NCI-H128 (cell line): Measurements from ENCODE around the gene NENF.
A peak's percentile ranks its signal among the peaks of the same experiment; 100 is the strongest.

Experiments used
- DNase-seq: peaks from one replicate; lab custom pipeline; 2025; ENCODE audit not compliant: unreplicated experiment; lab: John Stamatoyannopoulos, UW

The NENF gene

GRCh38 chr1:212430955-212431394, 1.7 kb upstream of the NENF start:
- no peak for DNase-seq

- DNase-seq = no peak
These were observed 1.1 kb upstream of the NENF start for GRCh38 chr1:212431644-212432043.

- no peak for DNase-seq
These were observed 454 bp upstream of the NENF start for GRCh38 chr1:212432272-212432660.

- DNase-seq = no peak
These were observed 1.1 kb downstream of the NENF start for GRCh38 chr1:212433577-212434462.

- DNase-seq = no peak
These were observed 2.3 kb downstream of the NENF start for GRCh38 chr1:212434992-212435391.

- DNase-seq = no peak
These were observed 4.6 kb downstream of the NENF start for GRCh38 chr1:212437179-212437798.

- DNase-seq = no peak
These were observed 6.1 kb downstream of the NENF start for GRCh38 chr1:212438831-212439237.

GRCh38 chr1:212440419-212440818, 7.7 kb downstream of the NENF start:
- DNase-seq = no peak

GRCh38 chr1:212442408-212442807, 9.7 kb downstream of the NENF start:
- no peak for DNase-seq

GRCh38 chr1:212446333-212446732, 13.6 kb downstream of the NENF start:
- DNase-seq = no peak

- no peak for DNase-seq
These were observed 14.8 kb downstream of the NENF start for GRCh38 chr1:212447478-212447877.

- DNase-seq = no peak
These were observed 17.7 kb downstream of the NENF start for GRCh38 chr1:212450331-212450881.

GRCh38 chr1:212451416-212452322, 18.9 kb downstream of the NENF start:
- no peak for DNase-seq

- no peak for DNase-seq
These were observed 19.8 kb downstream of the NENF start for GRCh38 chr1:212452323-212453155.

- DNase-seq = no peak
These were observed 20.6 kb downstream of the NENF start for GRCh38 chr1:212453156-212453857.

- no peak for DNase-seq
These were observed 22.0 kb downstream of the NENF start for GRCh38 chr1:212454741-212455140.

GRCh38 chr1:212455401-212455800, 22.7 kb downstream of the NENF start:
- DNase-seq = no peak

GRCh38 chr1:212455803-212456528, 23.2 kb downstream of the NENF start:
- peak; percentile 75 for DNase-seq
